HepG2 (cell line): ENCODE measurements around the gene PRM2. TPM values are rescaled to one million over a fixed set of nuclear protein-coding genes. Genes with fewer than 3 reads are reported as not detected.

Experiments
- BRD4 ChIP-seq: sonication (generic); formaldehyde crosslinking; IDR thresholded peaks from 2 replicates; pipeline ENCODE4 v1.4.0; 2020; ENCODE audit warnings: missing genetic modification reagents
- CCDC6 ChIP-seq: sonication (generic); formaldehyde crosslinking; IDR thresholded peaks from 2 replicates; pipeline ENCODE4 v1.8.1; 2022; ENCODE audit warnings: mild to moderate bottlenecking, missing genetic modification reagents, moderate library complexity
- DNMT1 ChIP-seq: sonication (generic); formaldehyde crosslinking; IDR thresholded peaks from 2 replicates; pipeline ENCODE4 v1.5.1; 2020; ENCODE audit warnings: mild to moderate bottlenecking, missing genetic modification reagents
- HIC2 ChIP-seq: sonication (generic); formaldehyde crosslinking; IDR thresholded peaks from 2 replicates; pipeline ENCODE4 v1.9.0; 2022; ENCODE audit warnings: low read depth, missing genetic modification reagents
- IKZF1 ChIP-seq: fragments of 450-650 bp; IDR thresholded peaks from 2 replicates; pipeline ENCODE4 v1.7.1; 2016
- IKZF4 ChIP-seq: sonication (generic); formaldehyde crosslinking; IDR thresholded peaks from 2 replicates; pipeline ENCODE4 v1.5.1; 2020; ENCODE audit warnings: borderline replicate concordance, mild to moderate bottlenecking, low read depth, missing genetic modification reagents; ENCODE audit errors: not compliant biosample characterization
- KLF6 ChIP-seq: IDR thresholded peaks from 2 replicates; pipeline ENCODE4 v1.8.0; 2016; ENCODE audit warnings: missing biosample characterization, missing genetic modification reagents
- ZNF605 ChIP-seq: sonication (generic); formaldehyde crosslinking; IDR thresholded peaks from 2 replicates; pipeline ENCODE4 v1.8.0; 2022; ENCODE audit warnings: mild to moderate bottlenecking, missing genetic modification reagents
- ZNF629 ChIP-seq: sonication (generic); formaldehyde crosslinking; conservative IDR thresholded peaks from 2 replicates; pipeline ENCODE4 v1.5.0; 2020; ENCODE audit warnings: missing genetic modification reagents
- polyA plus RNA-seq, 8 experiments: library from polyadenylated mRNA; depleted of rRNA in 3 of 8; stranded (reverse) in 7 of 8; unstranded in 1 of 8; fragments of >200 nt; fragmentation: Illumina TruSeq in 4 of 8; extraction: Trizol in 4 of 8; gene quantifications; 2 replicates each; pipeline versions ENCODE4 v1.2.1 to v1.2.3, GENCODE V29; 2011 to 2016; ENCODE audit warnings: low read depth in 4 of 8, missing spikeins in 1 of 8, mixed read lengths in 1 of 8; ENCODE audit not compliant: insufficient read depth in 1 of 8
- total RNA-seq, 5 experiments: library from RNA; depleted of rRNA; stranded (reverse); fragments of >200 nt; fragmentation: Illumina TruSeq; extraction: Trizol; gene quantifications; 2 replicates each; pipeline ENCODE4 v1.2.3, GENCODE V29; 2016; ENCODE audit warnings: low read depth in 1 of 5
- TF ChIP-seq, protein P1 (sequence below): fragments of 450-650 bp; IDR thresholded peaks from 2 replicates; pipeline ENCODE4 v1.6.1; 2017
- TF ChIP-seq, protein P2 (sequence below): sonication (generic); formaldehyde crosslinking; IDR thresholded peaks from 2 replicates; pipeline ENCODE4 v1.4.0; 2020; ENCODE audit warnings: missing genetic modification reagents
- TF ChIP-seq, protein P3 (sequence below): sonication (generic); formaldehyde crosslinking; IDR thresholded peaks from 2 replicates; pipeline ENCODE4 v1.5.1; 2020; ENCODE audit warnings: missing genetic modification reagents, mild to moderate bottlenecking, borderline replicate concordance
- TF ChIP-seq, protein P4 (sequence below): sonication (generic); formaldehyde crosslinking; IDR thresholded peaks from 2 replicates; pipeline ENCODE4 v1.8.0; 2022; ENCODE audit warnings: mild to moderate bottlenecking, missing genetic modification reagents, moderate library complexity
- TF ChIP-seq, protein P5 (sequence below): sonication (generic); formaldehyde crosslinking; IDR thresholded peaks from 2 replicates; pipeline ENCODE4 v1.5.0; 2020; ENCODE audit warnings: missing genetic modification reagents

PRM2 gene
- total and polyA plus RNA-seq, 2 of the 13 experiments (the other 11 are each of a cell fraction or from before 2014, with no cell fraction given) = 0.54 TPM; not detected in 1

- TF ChIP-seq, protein P1, sequence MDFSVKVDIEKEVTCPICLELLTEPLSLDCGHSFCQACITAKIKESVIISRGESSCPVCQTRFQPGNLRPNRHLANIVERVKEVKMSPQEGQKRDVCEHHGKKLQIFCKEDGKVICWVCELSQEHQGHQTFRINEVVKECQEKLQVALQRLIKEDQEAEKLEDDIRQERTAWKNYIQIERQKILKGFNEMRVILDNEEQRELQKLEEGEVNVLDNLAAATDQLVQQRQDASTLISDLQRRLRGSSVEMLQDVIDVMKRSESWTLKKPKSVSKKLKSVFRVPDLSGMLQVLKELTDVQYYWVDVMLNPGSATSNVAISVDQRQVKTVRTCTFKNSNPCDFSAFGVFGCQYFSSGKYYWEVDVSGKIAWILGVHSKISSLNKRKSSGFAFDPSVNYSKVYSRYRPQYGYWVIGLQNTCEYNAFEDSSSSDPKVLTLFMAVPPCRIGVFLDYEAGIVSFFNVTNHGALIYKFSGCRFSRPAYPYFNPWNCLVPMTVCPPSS = no peak
- TF ChIP-seq, protein P2, sequence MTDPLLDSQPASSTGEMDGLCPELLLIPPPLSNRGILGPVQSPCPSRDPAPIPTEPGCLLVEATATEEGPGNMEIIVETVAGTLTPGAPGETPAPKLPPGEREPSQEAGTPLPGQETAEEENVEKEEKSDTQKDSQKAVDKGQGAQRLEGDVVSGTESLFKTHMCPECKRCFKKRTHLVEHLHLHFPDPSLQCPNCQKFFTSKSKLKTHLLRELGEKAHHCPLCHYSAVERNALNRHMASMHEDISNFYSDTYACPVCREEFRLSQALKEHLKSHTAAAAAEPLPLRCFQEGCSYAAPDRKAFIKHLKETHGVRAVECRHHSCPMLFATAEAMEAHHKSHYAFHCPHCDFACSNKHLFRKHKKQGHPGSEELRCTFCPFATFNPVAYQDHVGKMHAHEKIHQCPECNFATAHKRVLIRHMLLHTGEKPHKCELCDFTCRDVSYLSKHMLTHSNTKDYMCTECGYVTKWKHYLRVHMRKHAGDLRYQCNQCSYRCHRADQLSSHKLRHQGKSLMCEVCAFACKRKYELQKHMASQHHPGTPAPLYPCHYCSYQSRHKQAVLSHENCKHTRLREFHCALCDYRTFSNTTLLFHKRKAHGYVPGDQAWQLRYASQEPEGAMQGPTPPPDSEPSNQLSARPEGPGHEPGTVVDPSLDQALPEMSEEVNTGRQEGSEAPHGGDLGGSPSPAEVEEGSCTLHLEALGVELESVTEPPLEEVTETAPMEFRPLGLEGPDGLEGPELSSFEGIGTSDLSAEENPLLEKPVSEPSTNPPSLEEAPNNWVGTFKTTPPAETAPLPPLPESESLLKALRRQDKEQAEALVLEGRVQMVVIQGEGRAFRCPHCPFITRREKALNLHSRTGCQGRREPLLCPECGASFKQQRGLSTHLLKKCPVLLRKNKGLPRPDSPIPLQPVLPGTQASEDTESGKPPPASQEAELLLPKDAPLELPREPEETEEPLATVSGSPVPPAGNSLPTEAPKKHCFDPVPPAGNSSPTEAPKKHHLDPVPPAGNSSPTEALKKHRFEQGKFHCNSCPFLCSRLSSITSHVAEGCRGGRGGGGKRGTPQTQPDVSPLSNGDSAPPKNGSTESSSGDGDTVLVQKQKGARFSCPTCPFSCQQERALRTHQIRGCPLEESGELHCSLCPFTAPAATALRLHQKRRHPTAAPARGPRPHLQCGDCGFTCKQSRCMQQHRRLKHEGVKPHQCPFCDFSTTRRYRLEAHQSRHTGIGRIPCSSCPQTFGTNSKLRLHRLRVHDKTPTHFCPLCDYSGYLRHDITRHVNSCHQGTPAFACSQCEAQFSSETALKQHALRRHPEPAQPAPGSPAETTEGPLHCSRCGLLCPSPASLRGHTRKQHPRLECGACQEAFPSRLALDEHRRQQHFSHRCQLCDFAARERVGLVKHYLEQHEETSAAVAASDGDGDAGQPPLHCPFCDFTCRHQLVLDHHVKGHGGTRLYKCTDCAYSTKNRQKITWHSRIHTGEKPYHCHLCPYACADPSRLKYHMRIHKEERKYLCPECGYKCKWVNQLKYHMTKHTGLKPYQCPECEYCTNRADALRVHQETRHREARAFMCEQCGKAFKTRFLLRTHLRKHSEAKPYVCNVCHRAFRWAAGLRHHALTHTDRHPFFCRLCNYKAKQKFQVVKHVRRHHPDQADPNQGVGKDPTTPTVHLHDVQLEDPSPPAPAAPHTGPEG (CRISPR knock-in tag) = no peak; the same call in 1 of the 2 replicates
- TF ChIP-seq ZNF605 (CRISPR knock-in tag) (peak; percentile 25; the same call in 1 of the 2 replicates), CCDC6 (CRISPR knock-in tag) (no peak), IKZF4 (CRISPR knock-in tag) (peak; percentile 77), DNMT1 (CRISPR knock-in tag) (0 out of 2 replicates have a peak, but pooled peaks have one; percentile 59), BRD4 (CRISPR knock-in tag) (0 out of 2 replicates have a peak, but pooled peaks have one; percentile 38), ZNF629 (CRISPR knock-in tag) (peak; percentile 33; the same call in 1 of the 2 replicates), HIC2 (CRISPR knock-in tag) (peak; percentile 64; the same call in 1 of the 2 replicates), KLF6 (CRISPR knock-in tag) (no peak), IKZF1 (no peak)
- TF ChIP-seq, protein P3, sequence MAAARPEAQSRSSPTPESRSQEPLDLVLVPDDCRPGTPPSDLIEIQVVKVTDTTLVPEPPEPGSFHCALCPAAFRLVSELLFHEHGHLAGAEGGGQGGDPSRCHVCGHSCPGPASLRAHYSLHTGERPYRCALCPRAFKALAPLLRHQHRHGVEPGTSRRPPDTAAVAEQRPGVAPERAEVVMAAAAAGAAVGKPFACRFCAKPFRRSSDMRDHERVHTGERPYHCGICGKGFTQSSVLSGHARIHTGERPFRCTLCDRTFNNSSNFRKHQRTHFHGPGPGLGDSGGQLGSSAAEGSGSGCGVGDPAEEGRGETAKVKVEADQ (CRISPR knock-in tag) = no peak
- TF ChIP-seq, protein P4, sequence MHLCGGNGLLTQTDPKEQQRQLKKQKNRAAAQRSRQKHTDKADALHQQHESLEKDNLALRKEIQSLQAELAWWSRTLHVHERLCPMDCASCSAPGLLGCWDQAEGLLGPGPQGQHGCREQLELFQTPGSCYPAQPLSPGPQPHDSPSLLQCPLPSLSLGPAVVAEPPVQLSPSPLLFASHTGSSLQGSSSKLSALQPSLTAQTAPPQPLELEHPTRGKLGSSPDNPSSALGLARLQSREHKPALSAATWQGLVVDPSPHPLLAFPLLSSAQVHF (CRISPR knock-in tag) = no peak
- TF ChIP-seq, protein P5, sequence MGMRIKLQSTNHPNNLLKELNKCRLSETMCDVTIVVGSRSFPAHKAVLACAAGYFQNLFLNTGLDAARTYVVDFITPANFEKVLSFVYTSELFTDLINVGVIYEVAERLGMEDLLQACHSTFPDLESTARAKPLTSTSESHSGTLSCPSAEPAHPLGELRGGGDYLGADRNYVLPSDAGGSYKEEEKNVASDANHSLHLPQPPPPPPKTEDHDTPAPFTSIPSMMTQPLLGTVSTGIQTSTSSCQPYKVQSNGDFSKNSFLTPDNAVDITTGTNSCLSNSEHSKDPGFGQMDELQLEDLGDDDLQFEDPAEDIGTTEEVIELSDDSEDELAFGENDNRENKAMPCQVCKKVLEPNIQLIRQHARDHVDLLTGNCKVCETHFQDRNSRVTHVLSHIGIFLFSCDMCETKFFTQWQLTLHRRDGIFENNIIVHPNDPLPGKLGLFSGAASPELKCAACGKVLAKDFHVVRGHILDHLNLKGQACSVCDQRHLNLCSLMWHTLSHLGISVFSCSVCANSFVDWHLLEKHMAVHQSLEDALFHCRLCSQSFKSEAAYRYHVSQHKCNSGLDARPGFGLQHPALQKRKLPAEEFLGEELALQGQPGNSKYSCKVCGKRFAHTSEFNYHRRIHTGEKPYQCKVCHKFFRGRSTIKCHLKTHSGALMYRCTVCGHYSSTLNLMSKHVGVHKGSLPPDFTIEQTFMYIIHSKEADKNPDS (CRISPR knock-in tag) = 0 out of 2 replicates have a peak, but pooled peaks have one; percentile 28
Measured at GRCh38 chr16:11312718-11313492, 36.6 kb upstream of the PRM2 start (continued).
